Measurements from ENCODE around the gene GALNT10. TPM values are rescaled to one million over a fixed set of nuclear protein-coding genes. Genes with fewer than 3 reads are reported as not detected.

Gene GALNT10
- total RNA-seq, 4 donors from 2014 or later = 35.9 to 59.4 (median 46.8) TPM

DNA sequence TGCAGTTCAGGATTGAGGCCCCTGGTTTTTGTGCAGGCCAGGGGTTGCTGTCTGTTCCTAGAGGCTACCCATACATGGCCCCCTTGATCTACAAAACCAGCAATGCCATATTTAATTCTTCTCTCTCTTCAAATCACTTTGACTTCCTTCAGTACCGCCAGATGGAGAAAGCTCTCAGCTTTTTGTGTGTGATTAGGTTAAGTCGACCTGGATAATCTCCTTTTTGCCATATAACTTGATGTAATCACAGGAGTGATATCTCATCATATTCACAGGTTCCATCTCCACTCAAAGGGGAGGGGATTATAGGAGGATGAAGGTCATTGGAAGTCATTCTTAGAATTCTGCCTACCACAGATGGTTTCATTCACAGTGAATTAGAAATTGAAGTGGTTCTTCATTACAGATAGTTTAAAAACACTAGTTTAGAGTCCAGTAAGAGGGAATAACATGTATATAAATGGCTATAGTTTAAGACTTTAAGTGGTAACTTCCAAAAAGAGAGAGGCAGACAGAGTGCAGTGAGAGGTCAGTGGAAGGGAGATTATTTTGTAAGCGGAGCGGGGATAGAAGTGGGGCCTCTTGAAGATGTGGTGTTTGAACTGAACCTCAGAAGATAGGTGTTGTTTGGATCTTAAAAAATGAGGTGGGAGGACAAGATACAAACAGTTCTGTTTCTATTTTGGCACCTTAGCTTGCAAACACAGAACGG is 85.9 kb downstream of the GALNT10 start:
- H3K4me3 ChIP-seq = no peak overlapping the region
- peaks cover 0 to 27% (median 8%) of the 10 kb centered on the region in 4 donors for H3K4me1 ChIP-seq
- no peaks in the 10 kb centered on the region for H3K36me3 ChIP-seq
- peak overlapping the region in 2 of 4 donors; percentile 11 to 25 for H3K27ac ChIP-seq
- no peak for DNase-seq
- TF ChIP-seq, protein P1, sequence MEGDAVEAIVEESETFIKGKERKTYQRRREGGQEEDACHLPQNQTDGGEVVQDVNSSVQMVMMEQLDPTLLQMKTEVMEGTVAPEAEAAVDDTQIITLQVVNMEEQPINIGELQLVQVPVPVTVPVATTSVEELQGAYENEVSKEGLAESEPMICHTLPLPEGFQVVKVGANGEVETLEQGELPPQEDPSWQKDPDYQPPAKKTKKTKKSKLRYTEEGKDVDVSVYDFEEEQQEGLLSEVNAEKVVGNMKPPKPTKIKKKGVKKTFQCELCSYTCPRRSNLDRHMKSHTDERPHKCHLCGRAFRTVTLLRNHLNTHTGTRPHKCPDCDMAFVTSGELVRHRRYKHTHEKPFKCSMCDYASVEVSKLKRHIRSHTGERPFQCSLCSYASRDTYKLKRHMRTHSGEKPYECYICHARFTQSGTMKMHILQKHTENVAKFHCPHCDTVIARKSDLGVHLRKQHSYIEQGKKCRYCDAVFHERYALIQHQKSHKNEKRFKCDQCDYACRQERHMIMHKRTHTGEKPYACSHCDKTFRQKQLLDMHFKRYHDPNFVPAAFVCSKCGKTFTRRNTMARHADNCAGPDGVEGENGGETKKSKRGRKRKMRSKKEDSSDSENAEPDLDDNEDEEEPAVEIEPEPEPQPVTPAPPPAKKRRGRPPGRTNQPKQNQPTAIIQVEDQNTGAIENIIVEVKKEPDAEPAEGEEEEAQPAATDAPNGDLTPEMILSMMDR (IDR thresholded peaks at IDR 0.05) = no peak
- no peak for TF ChIP-seq POLR2A (IDR thresholded peaks at IDR 0.05)
- no peaks in the 10 kb centered on the region for H3K9me3 ChIP-seq
- no peaks in the 10 kb centered on the region for H3K27me3 ChIP-seq

DNA sequence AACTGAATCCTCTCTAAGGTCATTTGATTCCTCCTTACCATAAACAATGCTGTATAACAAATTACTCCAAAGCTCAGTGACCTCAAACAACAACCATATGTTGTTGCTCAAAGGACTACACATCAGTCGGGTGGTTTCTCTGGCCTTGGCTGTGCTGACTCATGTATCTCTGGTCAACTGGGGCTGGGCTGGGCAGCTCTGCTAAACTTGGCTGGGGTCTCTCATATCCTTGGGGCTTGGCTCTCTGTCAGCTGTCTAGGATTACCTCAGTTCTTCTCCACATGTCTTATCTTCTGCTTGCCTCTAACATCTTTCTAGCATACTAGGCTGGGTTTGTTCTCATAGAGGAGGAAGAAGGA is 86.4 kb downstream of the GALNT10 start:
- H3K9me3 ChIP-seq = no peaks in the 10 kb centered on the region
- H3K27me3 ChIP-seq = no peaks in the 10 kb centered on the region
- TF ChIP-seq POLR2A (IDR thresholded peaks at IDR 0.05) = no peak
- TF ChIP-seq, protein P1 (IDR thresholded peaks at IDR 0.05) = no peak
- H3K4me1 ChIP-seq = peaks cover 0 to 27% (median 8%) of the 10 kb centered on the region in 4 donors
- H3K4me3 ChIP-seq = no peak overlapping the region
- peak in 1 of 3 donors; percentile 56 for DNase-seq
- H3K36me3 ChIP-seq = no peaks in the 10 kb centered on the region
- H3K27ac ChIP-seq = peak overlapping the region in 2 of 4 donors; percentile 11 to 25

DNA sequence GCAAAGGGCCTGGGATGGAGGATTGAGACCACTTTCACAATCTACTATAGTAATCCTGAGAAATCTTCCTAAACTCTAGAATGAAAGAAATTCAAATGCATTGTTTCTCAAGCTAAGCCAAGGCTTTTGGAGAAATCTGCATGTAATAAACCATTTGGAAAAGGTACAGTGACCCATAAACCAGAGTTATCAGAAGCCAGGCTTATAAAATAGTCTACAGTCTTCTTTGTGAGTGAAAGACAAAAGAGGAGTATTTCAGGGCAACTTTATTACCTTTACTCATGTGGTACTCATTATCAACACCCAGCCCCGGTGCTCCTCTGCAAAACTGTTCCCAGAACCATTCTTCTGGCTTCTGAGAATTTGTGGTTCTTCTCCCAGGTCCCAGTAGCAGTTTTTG is 87.0 kb downstream of the GALNT10 start:
- Histone ChIP-seq H3K27me3 (no peaks in the 10 kb centered on the region), H3K4me3 (no peak overlapping the region), H3K27ac (no peak overlapping the region), H3K36me3 (no peaks in the 10 kb centered on the region), H3K4me1 (peaks cover 0 to 24% (median 8%) of the 10 kb centered on the region in 4 donors), H3K9me3 (no peaks in the 10 kb centered on the region)
- no peak for DNase-seq
- no peak for TF ChIP-seq POLR2A (IDR thresholded peaks at IDR 0.05)
- TF ChIP-seq, protein P1 (IDR thresholded peaks at IDR 0.05) = no peak

DNA sequence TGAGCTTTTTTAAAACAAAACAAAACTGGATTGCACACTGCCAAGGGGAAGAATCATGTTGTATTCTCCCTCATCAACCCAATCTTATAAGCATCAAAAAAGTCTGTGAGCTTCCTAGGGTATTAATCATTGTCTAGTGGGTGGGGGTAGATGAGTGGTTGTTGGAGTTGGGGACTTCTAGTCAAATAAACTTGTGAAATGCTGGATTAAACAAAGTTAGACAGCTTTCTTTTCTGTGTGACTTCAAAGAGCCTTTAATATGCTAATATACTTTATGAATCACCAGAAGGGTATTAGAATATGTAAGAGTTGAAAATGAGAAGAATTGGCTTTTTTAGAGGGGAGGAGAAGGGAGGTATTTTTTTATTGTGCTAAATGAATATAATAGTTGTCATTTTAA is 87.7 kb downstream of the GALNT10 start:
- Histone ChIP-seq H3K36me3 (no peaks in the 10 kb centered on the region), H3K4me3 (no peak overlapping the region), H3K27me3 (no peaks in the 10 kb centered on the region), H3K27ac (no peak overlapping the region), H3K4me1 (peaks cover 0 to 17% (median 3%) of the 10 kb centered on the region in 4 donors), H3K9me3 (no peaks in the 10 kb centered on the region)
- no peak for TF ChIP-seq POLR2A (IDR thresholded peaks at IDR 0.05)
- TF ChIP-seq, protein P1 (IDR thresholded peaks at IDR 0.05) = no peak
- DNase-seq = no peak

DNA sequence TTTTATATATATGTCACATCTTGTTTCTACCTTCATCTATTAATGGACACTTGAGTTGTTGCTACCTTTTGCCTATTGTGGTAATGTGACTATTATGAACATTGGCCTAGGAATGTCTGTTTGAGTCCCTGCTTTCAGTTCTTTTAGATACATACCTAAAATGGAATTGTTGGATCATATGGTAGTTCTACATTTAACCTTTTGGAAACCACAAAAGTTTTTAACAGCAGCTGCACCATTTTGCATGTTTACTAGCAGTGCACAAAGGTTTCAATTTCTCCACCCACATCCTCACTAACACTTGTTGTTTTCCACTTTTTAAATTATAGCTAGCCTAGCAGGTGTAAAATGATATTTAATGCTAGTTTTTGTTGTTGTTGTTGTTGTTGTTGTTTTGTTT is 88.4 kb downstream of the GALNT10 start:
- H3K4me3 ChIP-seq = no peak overlapping the region
- TF ChIP-seq, protein P1 (IDR thresholded peaks at IDR 0.05) = no peak
- no peak for TF ChIP-seq POLR2A (IDR thresholded peaks at IDR 0.05)
- no peaks in the 10 kb centered on the region for H3K27me3 ChIP-seq
- H3K9me3 ChIP-seq = no peaks in the 10 kb centered on the region
- no peak for DNase-seq
- no peak overlapping the region for H3K27ac ChIP-seq
- H3K36me3 ChIP-seq = no peaks in the 10 kb centered on the region
- H3K4me1 ChIP-seq = peaks cover 0 to 10% (median 0%) of the 10 kb centered on the region in 4 donors
